Astrocyte (in vitro differentiated cells and primary cell): Measurements from ENCODE around the gene NYNRIN.

Experiments used
- EZH2 ChIP-seq: IDR thresholded peaks from 2 replicates; pipeline ENCODE4 v1.6.1; 2012; ENCODE audit warnings: mild to moderate bottlenecking, low read length, inconsistent platforms; ENCODE audit not compliant: insufficient read depth
- TF ChIP-seq, protein P1 (sequence below): IDR thresholded peaks from 2 replicates; pipeline ENCODE4 v1.5.1; 2011; ENCODE audit warnings: low read depth, mild to moderate bottlenecking, inconsistent platforms, low read length, moderate library complexity; ENCODE audit not compliant: insufficient read depth

DNA sequence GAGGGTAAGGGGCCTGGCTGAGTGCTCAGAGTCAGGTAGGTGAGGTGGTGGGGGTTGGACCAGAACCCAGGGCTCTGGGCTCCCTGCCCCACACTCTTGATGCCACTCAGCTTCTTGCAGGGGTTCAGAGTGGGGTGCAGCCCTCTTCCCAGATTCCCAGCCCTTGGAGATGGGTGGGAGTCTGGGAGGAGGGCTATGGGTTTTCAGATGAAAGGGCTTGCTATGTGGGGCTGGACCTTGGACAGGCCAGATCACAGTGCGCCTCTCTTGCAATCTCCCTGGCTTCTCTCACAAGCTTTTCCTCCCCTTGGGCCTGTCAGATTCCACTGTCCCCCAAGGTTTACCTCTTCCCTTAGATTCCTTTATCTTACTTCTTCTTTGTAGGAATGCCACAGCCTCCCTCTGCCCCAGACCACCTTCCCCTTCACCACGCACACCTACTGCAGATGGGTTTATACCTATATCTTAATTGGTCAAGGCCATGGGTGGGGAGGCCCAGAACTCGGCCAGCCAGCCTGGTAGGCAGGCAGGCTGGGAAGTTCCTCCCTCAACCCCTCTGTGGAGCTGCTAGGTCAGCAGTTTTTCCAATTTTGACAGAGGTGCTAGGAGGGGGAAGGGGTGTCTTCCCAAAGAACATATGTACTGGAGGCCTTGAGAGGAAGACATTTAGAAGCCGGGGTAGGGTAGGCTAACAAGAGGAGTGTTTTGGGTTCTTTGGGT, 1.4 kb downstream of the NYNRIN start:
- TF ChIP-seq, protein P1, sequence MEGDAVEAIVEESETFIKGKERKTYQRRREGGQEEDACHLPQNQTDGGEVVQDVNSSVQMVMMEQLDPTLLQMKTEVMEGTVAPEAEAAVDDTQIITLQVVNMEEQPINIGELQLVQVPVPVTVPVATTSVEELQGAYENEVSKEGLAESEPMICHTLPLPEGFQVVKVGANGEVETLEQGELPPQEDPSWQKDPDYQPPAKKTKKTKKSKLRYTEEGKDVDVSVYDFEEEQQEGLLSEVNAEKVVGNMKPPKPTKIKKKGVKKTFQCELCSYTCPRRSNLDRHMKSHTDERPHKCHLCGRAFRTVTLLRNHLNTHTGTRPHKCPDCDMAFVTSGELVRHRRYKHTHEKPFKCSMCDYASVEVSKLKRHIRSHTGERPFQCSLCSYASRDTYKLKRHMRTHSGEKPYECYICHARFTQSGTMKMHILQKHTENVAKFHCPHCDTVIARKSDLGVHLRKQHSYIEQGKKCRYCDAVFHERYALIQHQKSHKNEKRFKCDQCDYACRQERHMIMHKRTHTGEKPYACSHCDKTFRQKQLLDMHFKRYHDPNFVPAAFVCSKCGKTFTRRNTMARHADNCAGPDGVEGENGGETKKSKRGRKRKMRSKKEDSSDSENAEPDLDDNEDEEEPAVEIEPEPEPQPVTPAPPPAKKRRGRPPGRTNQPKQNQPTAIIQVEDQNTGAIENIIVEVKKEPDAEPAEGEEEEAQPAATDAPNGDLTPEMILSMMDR = no peak
- no peak for TF ChIP-seq EZH2
